GM21825 (cell line): ENCODE data around the gene HDAC7.

Experiments
- ATAC-seq: cut with Tn5 transposase; IDR thresholded peaks from one replicate; pipeline ENCODE4 v1.9.1; 2021; ENCODE audit warnings: mild to moderate bottlenecking, moderate library complexity; ENCODE audit not compliant: unreplicated experiment

HDAC7 gene

DNA sequence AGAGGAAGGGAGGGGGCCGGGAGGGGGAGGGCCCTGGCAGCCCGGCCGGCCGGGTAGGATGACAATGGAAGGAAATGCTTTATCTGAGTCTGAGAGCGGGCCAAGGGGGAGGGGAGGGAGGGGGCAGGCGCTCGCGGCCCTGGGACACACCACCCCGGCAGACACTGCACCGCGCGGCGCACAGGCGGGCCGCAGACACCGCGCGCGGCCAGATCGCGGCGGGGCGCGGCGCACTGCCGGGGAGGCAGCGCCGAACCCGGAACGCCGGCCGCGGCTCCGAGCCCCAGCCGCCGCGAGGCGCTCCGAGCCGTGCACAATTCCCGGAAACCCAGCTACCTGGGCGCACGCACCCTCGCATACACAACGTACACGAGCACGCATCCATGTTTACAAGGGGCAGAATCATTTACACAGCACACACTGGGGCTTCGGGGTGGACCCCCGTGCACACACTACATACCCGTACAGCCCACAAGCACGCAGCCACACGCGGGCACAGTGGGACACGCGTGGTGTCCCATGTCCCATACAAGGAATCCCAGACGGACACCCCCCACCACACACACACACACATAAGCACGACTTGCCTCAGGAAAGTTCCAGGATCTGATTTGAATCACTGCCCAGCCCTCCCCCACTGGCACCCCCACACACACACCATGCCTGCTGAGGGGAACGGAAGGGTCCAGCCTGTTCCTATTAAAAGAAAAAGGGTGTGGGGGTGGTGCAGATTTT, at the start of gene HDAC7:
HDAC7 (minus strand) TSS at position 8 of the 735 bp plus-strand sequence. CDS start 118 bp downstream, outside the sequence.
- peak; percentile 28 for ATAC-seq

DNA sequence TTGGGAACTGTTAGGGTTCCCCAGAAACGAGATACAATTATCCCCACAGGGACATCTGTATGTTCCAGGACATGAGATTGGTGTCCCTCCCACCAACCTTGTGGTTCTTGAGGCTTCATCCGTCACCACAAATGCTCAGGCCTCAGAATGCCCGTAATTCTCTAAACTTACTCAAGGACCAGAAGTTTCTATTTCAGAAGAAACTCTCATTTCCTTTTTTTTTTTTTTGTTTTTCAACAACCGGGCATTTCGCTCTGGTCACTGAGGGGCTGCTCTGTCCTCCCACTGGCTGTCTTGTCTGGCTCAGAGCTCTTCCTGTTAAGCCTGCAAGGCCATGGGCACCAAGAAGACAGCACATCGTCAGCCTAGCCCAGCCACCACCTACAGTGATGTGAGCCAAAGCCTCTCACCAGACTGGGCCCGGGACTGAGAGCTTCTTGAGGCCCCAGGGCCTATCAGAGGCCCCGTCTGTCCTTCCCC, 48.9 kb upstream of the HDAC7 start:
- ATAC-seq = peak; percentile 59

DNA sequence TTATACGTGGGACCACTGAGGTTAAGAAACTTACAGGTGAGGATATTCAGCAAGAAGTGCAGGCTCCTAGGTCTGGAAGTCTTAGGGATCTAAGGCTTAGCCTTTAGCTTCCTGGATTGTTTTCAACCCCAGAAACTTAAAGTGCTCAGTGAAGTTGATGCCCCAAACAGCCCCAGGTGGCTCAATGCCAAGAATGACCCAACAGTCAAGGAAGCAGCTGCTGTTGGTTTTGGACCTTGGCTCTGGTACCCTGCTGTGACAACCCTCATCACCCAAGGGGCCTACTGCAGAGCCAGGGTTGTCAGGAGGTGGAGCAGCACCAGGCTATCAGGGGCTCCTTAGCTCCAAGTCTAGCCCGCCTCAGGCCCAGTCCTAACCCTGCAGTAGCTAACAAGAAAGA, 48.3 kb upstream of the HDAC7 start:
- ATAC-seq = no peak

DNA sequence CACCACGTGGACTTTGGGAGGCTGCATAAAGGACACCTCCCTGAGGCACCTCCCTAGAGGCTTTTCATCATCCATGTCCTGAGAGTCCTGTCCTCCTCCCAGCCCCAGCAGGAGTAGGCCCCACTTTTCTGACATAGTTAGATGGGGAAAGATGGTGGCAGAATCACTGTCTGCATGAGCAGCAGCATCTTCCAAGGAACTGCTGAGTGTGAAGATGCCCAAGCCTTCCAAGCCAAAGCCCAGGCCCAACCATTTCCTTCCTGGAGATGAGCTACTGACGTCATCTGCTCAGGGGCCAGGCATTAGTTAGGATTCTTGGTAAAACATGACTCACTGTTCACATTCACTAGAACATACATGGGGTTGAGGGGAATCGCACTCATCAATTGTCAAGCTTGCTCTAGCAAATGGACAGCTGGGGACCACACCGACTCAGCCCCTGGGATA, 47.8 kb upstream of the HDAC7 start:
- no peak for ATAC-seq

DNA sequence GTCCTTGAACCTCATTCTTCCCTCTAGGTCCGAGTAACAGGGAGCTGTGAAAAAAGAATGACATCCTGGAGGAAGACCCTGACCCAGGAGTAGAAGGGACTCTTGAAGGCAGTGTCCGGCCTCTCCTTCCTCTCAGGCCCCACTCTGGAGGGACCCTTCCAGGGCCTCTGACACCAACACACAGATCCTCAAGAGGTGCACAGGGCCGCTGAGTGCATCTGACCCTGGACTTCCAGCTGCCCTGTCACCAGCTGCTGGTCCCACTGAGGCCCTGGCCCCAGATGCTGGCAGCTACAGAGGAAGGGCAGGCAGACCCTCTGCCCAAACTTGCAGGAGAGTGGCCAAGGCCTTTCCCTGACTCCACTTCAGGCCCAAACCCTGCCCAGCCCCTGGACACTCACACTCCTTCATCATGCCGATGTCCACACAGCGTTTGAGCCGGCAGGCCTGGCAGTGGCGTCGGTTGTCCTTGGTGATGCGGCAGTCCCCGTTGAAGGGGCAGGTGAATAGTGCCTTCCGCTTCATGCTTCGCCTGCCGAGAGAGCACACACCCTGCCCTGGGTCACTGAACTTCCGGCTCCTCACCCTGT, 45.0 kb upstream of the HDAC7 start:
- ATAC-seq = no peak

DNA sequence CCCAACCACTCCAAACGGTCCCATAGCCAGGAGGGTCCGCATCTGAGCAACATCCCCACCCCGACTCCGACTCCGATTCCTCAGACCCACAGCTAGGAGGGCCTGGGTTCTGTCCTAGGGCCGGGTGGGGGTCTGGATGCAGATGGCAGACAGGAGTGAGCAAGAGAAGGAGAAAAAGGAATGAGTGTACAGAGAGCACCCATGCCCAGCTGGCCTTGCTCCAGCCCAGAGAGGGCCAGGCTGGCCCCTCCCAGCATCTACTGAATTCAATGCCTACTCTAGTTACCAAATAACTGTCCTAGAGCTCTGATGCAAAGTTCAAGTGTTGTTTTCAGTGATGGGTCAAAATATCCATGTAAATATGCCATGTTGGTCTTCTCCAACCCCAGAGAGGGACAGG, 44.3 kb upstream of the HDAC7 start:
- no peak for ATAC-seq

DNA sequence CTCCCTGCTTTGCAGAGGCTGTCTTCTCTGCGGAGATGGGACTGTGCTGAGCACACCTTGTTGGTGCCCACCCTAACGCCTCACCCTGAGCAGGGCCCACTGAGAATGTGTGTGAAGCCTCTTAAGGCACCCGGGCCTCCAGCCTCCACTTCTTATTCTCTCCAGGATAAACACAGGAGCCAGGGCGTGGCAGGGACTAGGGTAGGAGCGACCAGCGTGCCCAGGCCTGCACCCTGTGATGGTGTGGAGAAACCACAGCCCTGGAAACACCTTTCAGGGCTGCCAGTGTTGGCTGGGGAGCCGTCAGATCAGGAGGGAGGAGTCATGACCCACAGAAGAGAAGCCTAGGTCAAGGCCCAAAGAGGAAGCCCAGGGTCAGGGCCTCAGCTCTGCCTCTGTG, 43.8 kb upstream of the HDAC7 start:
- no peak for ATAC-seq

DNA sequence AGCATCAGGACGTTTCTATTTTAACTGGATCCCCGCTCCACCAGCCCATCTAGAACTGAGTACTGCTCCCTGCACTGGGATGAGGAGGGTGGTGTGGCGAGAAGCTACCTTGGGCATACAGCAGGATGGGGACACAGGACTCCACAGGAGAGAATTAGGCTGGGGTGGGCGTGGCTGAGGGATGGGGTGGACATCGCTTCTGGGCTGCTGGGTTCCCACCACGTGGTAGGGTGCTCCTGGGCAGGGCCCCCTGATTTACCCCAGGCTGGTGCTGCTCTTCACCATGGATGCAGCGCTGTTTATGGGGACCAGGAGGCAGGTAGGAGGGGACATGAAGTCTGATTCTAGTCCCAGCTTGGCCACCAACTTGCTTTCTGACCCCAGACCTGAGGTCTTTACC, 43.2 kb upstream of the HDAC7 start:
- no peak for ATAC-seq

DNA sequence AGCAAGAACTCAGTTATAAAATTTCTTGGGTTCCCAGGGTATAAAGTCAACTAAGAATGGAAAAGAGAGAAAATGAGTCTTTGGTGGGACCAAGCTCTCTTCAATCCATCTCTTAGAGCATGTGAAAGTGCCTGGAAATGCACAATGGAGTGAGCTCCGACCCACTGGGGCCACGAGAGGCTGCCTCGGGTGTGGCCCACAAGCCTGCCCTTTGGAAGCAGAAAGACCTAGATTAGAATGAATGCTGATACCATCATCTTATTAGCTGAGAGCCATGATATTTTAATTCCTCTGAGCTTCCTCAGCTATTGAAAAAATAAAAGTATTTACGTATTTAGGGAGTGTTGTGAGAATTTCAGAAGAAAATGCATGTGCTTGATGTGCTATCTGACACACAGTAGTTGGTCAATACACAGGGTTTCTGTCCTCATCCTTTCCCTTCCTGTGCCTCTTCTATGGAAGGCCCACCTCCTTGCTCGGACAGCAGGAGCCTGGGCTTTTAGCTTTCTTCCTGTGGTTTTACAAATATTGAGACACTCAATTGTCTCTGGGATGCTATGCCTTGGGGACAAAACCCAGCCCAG, 42.6 kb upstream of the HDAC7 start:
- ATAC-seq = no peak

DNA sequence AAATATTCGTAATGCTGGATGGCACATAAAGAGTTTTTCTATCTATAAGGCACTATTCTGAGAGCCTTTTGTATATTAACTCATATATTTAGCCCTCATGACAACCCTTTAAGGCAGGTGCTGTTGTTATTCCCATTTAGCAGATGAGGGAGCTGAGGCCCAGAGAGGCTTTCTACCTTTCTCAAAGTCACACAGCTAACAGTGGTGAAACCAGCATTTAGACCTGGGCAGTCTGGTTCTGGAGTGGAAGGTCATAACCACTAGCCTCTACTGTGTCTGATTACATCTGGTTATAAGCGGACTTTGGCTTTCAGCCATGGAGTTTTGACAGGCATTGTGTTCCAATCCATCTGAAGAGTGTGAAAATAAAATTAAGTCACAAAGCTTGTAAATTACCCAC, 41.2 kb upstream of the HDAC7 start:
- no peak for ATAC-seq

DNA sequence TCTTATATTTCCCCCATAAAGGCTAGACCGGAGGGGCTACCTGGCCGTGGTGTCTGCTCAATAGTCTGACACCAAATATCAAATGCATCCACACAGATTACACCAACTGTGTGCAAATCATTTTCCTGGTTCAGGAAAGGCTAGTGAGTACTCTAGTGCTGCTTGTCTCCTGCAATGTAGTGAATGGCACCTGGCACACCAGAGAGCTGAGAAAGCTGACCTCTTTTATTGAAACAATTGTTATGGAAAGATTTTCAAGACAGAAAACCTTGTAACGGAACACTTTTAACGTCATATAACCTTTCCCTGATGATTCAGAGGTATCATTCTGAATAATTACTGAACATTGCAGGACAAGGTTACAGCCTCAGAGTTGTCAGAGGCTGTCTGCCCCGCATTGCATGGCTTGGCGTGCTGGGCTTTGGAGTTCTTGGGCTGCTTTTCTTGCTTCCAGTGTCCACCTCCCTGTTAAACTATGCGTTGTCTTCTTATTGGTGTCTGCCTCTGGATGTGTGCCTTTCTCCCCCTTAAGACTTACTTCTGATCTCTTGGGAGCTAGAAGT, 40.7 kb upstream of the HDAC7 start:
- ATAC-seq = no peak

DNA sequence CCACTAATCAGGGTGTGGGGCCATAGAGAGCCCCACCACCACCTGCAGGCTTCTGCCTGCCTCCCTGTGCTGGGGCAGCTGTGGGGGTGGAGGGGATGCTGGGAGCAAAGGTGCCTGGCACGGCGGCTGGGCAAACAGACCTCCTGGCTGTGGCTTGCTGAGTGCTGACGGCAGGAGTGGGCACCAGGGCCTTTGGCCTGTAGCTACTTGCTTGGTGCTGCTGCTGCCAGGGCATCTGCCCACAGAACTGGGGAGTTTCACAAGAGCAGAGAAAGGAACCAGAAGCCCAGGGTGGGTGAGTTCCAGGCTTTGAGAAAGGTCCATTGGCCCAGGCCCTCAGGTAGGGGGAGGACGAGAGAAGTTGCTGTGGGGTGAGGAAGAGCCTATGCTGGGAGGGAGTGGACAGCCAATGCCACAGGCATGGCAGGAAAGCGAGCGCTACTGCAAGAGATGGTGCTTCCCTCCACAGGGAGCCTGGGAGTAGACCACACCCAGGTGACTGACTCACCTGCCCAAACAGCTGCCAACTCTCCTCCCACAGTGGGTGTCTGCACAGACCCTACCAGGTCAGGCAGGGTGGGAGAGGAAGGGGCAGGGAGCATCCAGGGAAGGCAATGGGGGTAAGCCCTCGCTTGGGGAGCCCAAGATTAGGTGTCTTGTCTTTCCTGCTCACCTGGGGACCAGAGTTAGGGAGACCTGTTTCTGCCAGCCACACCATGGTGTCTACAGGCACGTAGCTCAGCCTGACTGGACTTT, 39.0 kb upstream of the HDAC7 start:
- ATAC-seq = no peak

DNA sequence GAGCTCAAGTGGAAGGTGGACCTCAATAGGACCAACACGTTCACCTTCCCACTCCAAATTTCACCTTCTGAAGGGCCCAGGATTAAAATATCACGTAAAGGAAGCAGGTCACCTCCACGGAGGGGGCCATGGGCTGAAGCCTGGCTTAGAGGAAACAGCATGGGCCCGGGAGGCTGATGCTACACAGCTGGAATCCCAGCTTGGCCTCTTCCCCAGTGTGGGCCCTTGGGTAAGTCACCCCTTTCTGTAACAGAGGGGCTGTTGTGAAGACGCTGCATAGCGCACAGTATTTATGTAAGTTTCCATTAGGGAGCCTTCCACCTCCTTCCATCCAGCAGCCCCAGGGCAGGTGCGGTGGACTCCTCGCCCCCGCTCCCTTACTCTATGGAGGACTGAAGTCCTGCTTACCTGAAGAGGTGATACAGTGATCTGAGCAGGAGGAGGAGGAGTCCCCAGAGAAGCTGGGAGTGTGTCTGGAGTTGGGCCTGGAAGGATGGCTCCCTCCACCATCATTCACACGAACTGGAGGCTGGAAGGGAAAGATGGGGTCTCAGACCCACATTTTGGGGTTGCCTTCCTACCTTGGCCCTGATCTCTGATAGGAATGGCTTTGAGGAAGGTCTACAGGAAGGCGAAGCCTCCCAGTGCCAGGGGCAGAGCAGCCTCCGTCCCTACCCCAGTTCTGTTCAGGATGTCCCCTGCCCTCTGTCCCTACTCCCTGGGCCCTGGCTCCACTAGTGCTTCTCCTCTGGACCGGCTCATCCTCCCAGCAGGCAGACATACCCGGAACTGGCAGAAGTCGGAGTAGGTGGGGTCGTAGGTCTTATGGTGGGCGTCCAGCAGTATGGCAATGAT, 37.2 kb upstream of the HDAC7 start:
- no peak for ATAC-seq

DNA sequence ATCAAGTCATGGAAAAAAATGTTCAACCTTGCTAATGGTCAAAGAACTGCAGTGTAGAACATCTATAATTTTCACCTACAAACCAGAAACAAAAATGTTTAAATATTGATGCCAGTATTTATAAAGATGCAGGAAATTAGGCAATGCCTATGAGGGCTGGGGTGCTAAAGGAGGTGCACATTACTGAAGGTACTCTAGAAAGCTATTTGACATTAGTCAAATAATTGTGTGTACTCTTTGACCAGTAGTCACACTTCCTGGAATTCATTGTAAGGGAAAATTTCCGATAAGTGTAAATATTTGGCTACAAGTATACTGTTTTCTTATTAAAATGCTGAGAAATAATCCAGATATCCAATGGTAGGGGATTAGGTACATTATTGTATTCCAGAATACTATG, 36.4 kb upstream of the HDAC7 start:
- ATAC-seq = no peak

DNA sequence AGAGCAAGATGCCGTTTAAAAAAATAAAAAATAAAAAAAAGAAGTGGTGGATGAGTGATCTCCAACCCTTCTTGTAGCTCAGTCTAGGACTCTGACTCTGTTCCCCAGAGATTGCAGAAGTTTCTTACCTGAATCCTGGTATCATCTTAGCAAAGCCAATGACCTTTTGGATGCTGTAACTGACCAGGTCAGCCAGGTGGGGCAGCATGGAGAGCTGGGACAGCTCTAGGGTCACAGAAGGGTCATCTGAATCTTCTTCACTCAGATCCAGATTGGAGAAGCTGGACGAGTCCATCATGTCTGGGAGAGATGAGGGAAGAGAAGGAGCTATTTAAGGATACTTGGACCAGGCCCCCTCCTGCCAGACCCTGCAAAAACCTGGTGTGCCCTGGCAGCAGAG, 35.8 kb upstream of the HDAC7 start:
- no peak for ATAC-seq

DNA sequence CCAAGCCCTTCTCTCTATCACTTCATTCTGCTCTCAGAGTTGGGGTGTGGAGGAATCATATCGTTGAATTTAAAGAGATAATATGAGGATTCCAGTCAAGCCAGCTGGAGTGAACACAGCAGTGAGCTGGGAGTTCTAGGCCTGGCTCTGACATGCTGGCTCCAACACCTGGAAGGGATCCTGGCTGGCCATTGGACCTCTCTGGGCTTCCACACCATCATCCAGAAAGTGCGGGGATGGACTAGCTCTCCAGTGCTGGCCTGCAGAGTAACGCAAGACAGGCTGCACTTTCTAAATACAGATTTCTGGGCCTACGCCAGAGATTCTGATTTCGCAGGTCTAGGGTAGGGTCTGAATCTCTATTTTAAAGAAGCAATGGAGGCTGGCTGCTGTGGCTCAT, 34.8 kb upstream of the HDAC7 start:
- ATAC-seq = no peak

DNA sequence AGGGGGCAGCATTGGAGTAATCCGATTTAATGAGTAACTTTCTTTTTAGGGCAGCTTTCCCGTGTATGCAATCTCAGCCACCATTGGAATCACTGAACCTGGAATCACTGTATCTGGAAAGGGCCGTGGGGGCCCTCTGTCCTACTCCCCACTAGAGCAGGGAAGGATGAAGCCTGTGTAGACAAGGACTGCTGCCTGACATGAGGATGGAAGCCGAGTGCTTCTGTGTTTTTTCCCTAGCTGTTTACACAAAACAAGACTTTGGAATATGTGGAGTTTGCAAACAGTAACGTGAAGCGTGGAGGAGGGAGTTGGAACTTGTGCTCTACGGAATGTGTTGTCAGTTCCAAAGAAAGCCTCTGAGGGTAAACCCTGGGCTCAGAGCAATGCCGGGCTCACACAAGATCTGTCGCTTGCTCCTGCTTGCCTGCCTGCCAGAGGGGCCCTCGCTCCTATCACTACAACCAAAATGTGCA, 32.4 kb upstream of the HDAC7 start:
- ATAC-seq = no peak

DNA sequence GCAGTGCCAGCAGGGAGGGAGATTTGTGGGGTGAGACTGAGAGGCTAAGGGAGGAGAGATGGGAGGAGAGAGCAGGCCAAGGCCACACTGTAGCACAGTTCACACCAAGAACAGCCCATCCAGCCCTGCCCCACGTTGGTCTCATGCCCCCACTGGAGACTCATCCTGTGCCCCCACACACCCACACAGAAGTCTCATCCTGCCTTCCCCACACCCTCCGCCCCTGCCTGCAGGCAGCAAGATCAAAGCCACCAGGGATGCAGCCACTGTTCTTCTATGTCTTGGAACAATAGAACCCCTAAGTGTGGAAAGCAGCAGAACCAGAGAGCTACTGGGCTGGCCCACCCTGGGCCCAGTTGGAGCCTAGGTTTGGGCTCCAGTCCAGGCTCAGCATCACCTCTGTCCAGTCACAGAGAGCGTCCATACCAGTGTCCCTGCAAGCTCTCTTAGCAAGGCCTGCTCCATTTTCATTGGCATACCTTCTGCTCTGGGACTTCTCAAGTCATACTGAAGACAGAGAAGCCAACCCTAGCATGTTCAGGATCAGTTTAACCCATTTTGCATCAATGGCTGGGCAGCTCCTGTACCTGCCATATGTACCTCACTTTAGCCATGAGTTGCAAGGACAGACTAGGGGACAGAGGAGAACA, 31.7 kb upstream of the HDAC7 start:
- no peak for ATAC-seq
